ENCODE results near the gene TPPP2.

DNA sequence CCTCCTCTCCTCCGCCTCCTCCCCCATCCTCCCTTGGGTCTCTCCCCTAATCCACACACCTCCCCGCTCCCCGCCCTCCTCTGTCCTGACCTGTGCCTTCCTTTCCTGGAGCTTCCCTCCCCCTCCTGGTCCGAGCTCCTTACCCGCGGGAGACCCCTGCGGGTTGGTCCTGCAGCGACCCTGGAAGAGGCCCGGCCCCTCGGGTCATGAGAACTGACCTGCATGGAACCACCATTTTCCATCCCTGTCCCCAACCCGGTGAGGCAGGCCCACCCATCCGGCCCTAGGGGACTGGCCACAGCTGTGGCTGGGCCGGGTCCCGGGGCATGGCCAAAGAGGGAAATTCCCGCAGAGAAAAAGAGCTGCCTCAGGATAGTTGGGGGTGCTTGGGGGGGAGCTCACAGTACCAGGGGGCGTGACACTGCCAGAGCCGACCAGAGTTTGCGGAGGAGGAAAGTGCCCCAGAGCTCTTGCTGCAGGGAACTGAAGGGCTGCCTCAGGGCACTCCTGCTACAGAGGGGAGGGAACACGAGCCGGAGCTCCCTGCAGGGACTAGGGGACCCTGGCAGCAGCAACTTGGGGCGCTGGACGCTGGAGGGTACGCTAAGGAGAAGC is 40.7 kb downstream of the TPPP2 start:
- TF ChIP-seq, protein P1, sequence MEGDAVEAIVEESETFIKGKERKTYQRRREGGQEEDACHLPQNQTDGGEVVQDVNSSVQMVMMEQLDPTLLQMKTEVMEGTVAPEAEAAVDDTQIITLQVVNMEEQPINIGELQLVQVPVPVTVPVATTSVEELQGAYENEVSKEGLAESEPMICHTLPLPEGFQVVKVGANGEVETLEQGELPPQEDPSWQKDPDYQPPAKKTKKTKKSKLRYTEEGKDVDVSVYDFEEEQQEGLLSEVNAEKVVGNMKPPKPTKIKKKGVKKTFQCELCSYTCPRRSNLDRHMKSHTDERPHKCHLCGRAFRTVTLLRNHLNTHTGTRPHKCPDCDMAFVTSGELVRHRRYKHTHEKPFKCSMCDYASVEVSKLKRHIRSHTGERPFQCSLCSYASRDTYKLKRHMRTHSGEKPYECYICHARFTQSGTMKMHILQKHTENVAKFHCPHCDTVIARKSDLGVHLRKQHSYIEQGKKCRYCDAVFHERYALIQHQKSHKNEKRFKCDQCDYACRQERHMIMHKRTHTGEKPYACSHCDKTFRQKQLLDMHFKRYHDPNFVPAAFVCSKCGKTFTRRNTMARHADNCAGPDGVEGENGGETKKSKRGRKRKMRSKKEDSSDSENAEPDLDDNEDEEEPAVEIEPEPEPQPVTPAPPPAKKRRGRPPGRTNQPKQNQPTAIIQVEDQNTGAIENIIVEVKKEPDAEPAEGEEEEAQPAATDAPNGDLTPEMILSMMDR (IDR thresholded peaks at IDR 0.05): no peak
- TF ChIP-seq POLR2A (IDR thresholded peaks at IDR 0.05; ENCODE audit: low read depth) (no peak), POLR2AphosphoS5 (IDR thresholded peaks at IDR 0.05) (no peak)

All from esophagus muscularis mucosa (tissue), 3 donors.